Activated CD8-positive, alpha-beta memory T cell treated with anti-CD3 and anti-CD28 coated beads for 1 hour (primary cell): ENCODE measurements around the gene SYMPK.

Source experiments
- DNase-seq, 2 donors: peaks; one replicate each; pipeline ENCODE4 v3.0.0-alpha.2; 2020; ENCODE audit warnings: low read depth in 1 of 2; ENCODE audit errors: extremely low read depth in 1 of 2

Gene SYMPK

GRCh38 chr19:45886427-45887199 lies 23.7 kb upstream of the SYMPK start:
- peak; percentile 76 to 79 for DNase-seq

GRCh38 chr19:45885556-45886426 lies 22.8 kb upstream of the SYMPK start, which contains the start of gene IRF2BP1:
IRF2BP1 (minus strand) TSS chr19:45886141; CDS start chr19:45885774, 367 bp downstream.
- DNase-seq, result peak; percentile 73 to 75

GRCh38 chr19:45884682-45885555 lies 22.0 kb upstream of the SYMPK start:
- no peak for DNase-seq

GRCh38 chr19:45883881-45884681 lies 21.1 kb upstream of the SYMPK start:
- no peak for DNase-seq

GRCh38 chr19:45883586-45883880 lies 20.6 kb upstream of the SYMPK start:
- DNase-seq, result no peak

- peak; percentile 42 to 65 for DNase-seq
These were observed 20.0 kb upstream of the SYMPK start for GRCh38 chr19:45882652-45883585.

GRCh38 chr19:45881909-45882528 lies 19.1 kb upstream of the SYMPK start:
- DNase-seq, result no peak

- DNase-seq, result no peak
These were observed 18.3 kb upstream of the SYMPK start for GRCh38 chr19:45881082-45881908.

GRCh38 chr19:45879971-45880370 lies 17.0 kb upstream of the SYMPK start:
- no peak for DNase-seq

- no peak for DNase-seq
These were observed 16.1 kb upstream of the SYMPK start for GRCh38 chr19:45879055-45879454.

- no peak for DNase-seq
These were observed 15.3 kb upstream of the SYMPK start for GRCh38 chr19:45878043-45878794.

GRCh38 chr19:45876411-45877197 lies 13.7 kb upstream of the SYMPK start:
- DNase-seq, result no peak

- no peak for DNase-seq
These were observed 13.1 kb upstream of the SYMPK start for GRCh38 chr19:45876161-45876410.

GRCh38 chr19:45874620-45874966 lies 11.6 kb upstream of the SYMPK start:
- DNase-seq, result no peak

GRCh38 chr19:45873219-45873772 lies 10.3 kb upstream of the SYMPK start:
- DNase-seq, result no peak

GRCh38 chr19:45872095-45872919 lies 9.4 kb upstream of the SYMPK start:
- no peak for DNase-seq
